Psoas muscle (tissue), 8 donors: ENCODE results near the gene TSR3. TPM values are rescaled to one million over a fixed set of nuclear protein-coding genes. Genes with fewer than 3 reads are reported as not detected.

ENCODE experiments used
- ATAC-seq, 4 donors: fragments of 200-7000 bp; cut with Tn5 transposase; one replicate each; pipeline ENCODE4 v1.9.1; 2020; ENCODE audit warnings: moderate library complexity in 3 of 4, mild to moderate bottlenecking in 2 of 4
- DNase-seq, 2 donors: peaks; one replicate each; pipeline ENCODE4 v3.0.0-alpha.2; 2020
- H3K27ac ChIP-seq: fragments of 200-600 bp; one replicate; pipeline ENCODE4 v1.8.0; 2022
- H3K27me3 ChIP-seq, 3 donors: fragments of 200-600 bp in 1 of 3; one replicate each; pipeline versions ENCODE4 v1.6.1 to v1.8.0; 2013 to 2022; ENCODE audit warnings: low read length in 2 of 3, mild to moderate bottlenecking in 2 of 3, moderate library complexity in 1 of 3; ENCODE audit not compliant: insufficient read depth in 3 of 3
- H3K36me3 ChIP-seq, 2 donors: fragments of 200-600 bp in 1 of 2; one replicate each; pipeline versions ENCODE4 v1.6.1 to v1.8.0; 2013 to 2022; ENCODE audit warnings: low read depth in 1 of 2, mild to moderate bottlenecking in 1 of 2, moderate library complexity in 1 of 2; ENCODE audit not compliant: insufficient read depth in 1 of 2
- H3K4me1 ChIP-seq: fragments of 200-600 bp; one replicate; pipeline ENCODE4 v1.8.0; 2022
- H3K4me3 ChIP-seq: fragments of 200-600 bp; one replicate; pipeline ENCODE4 v1.8.0; 2022; ENCODE audit warnings: mild to moderate bottlenecking
- H3K9me3 ChIP-seq: fragments of 200-600 bp; one replicate; pipeline ENCODE4 v1.8.0; 2022
- CTCF ChIP-seq: fragments of 200-600 bp; IDR thresholded peaks from one replicate; pipeline ENCODE4 v1.8.0; 2022; ENCODE audit warnings: antibody characterized with exemption
- WGBS, 3 donors: extraction: QIAGEN DNeasy Blood & Tissue Kit; methylation state at CpG; one replicate each; pipeline versions ENCODE4 v1.1.6 to v1.1.7; 2013; 5-methylcytosine and 5-hydroxymethylcytosine counted together
- intact Hi-C, 2 donors: fragments of 100-400 bp; cut with DNase I; formaldehyde crosslinking; loops; one replicate each; pipeline versions ENCODE4 v1.11.0 to v1.14.2; 2022
- polyA plus RNA-seq, 3 donors: library from polyadenylated mRNA; stranded (reverse); fragments of 200-250 nt; gene quantifications; one replicate each; pipeline ENCODE4 v1.2.3, GENCODE V29; 2013
- total RNA-seq, 4 donors: library from RNA; stranded (reverse); fragmentation: NEBNext Ultra II Directional in 2 of 4; extraction: Animal tissue kit (Norgen Biotek cat#: 25700) in 2 of 4; gene quantifications; one replicate each; pipeline versions ENCODE4 v1.2.1 to v1.2.4, GENCODE V29; 2021 to 2023
- donor health status: healthy with polysubstance abuse.
- donor health status: DM: no; HTN: no; CAD: no; lungs with moderate emphysema.
- donor health status: Bipolar disorder and iron deficiency.
- donor health status: healthy.
- donor health status: DM: yes; HTN: yes; CAD: no.
- donor health status: DM: no; HTN: no; CAD: no.
- donor health status: DM: no; HTN: no; CAD: no.
- donor health status: DM: yes; HTN: yes; CAD: no.

TSR3 gene
- total and polyA plus RNA-seq, 7 donors: 40.0 to 109 (median 55.1) TPM

- TF ChIP-seq CTCF: no peak
- H3K27ac ChIP-seq: no peak overlapping the region
- intact Hi-C loops: no loop called here
- no peaks in the 10 kb centered on the region for H3K4me1 ChIP-seq
- 78 to 87% (median 84%) methylated on average over 15 of the region's 15 CpGs for WGBS, 3 donors
- DNase-seq: no peak
- no peaks in the 10 kb centered on the region for H3K27me3 ChIP-seq
- ATAC-seq: no peak
- no peaks in the 10 kb centered on the region for H3K9me3 ChIP-seq
- no peak overlapping the region for H3K4me3 ChIP-seq
- H3K36me3 ChIP-seq: peaks cover 4 to 53% of the 10 kb centered on the region in 2 donors
These were observed 26.4 kb downstream of the TSR3 start for GRCh38 chr16:1325261-1325660.

GRCh38 chr16:1324286-1324826 lies 27.3 kb downstream of the TSR3 start:
- Histone ChIP-seq H3K9me3 (no peaks in the 10 kb centered on the region), H3K27ac (no peak overlapping the region), H3K4me3 (no peak overlapping the region), H3K36me3 (peaks cover 9 to 62% of the 10 kb centered on the region in 2 donors), H3K27me3 (no peaks in the 10 kb centered on the region), H3K4me1 (no peaks in the 10 kb centered on the region)
- no peak for DNase-seq
- peak in 1 of 4 donors; percentile 7 for ATAC-seq
- 82 to 83% (median 83%) methylated on average over 22 of the region's 22 CpGs for WGBS, 3 donors
- TF ChIP-seq CTCF: no peak
- intact Hi-C loops: no loop called here

GRCh38 chr16:1323296-1324239 lies 28.1 kb downstream of the TSR3 start:
- ATAC-seq (no peak), DNase-seq (no peak)
- Histone ChIP-seq H3K36me3 (peaks cover 9 to 70% of the 10 kb centered on the region in 2 donors), H3K9me3 (no peaks in the 10 kb centered on the region), H3K27ac (no peak overlapping the region), H3K27me3 (no peaks in the 10 kb centered on the region), H3K4me1 (no peaks in the 10 kb centered on the region), H3K4me3 (no peak overlapping the region)
- WGBS, 3 donors: 81 to 84% (median 82%) methylated on average over 30 to 35 of the region's 35 CpGs
- intact Hi-C loops: no loop called here
- no peak for TF ChIP-seq CTCF

GRCh38 chr16:1322407-1322806 lies 29.3 kb downstream of the TSR3 start:
- H3K4me3 ChIP-seq: no peak overlapping the region
- ATAC-seq (no peak), DNase-seq (no peak)
- intact Hi-C loops: no loop called here
- H3K36me3 ChIP-seq: peaks cover 14 to 82% of the 10 kb centered on the region in 2 donors
- no peaks in the 10 kb centered on the region for H3K4me1 ChIP-seq
- no peaks in the 10 kb centered on the region for H3K27me3 ChIP-seq
- WGBS, 3 donors: 96 to 97% (median 96%) methylated on average over 8 of the region's 8 CpGs
- H3K27ac ChIP-seq: no peak overlapping the region
- TF ChIP-seq CTCF: no peak
- no peaks in the 10 kb centered on the region for H3K9me3 ChIP-seq
